Glomerular visceral epithelial cell (primary cell): ENCODE results near the gene CDHR2.
A peak's percentile ranks its signal among the peaks of the same experiment; 100 is the strongest.

Source experiments
- DNase-seq: peaks from one replicate; pipeline ENCODE4 v3.0.0-alpha.2; 2016; ENCODE audit errors: extremely low spot score

The CDHR2 gene

DNA sequence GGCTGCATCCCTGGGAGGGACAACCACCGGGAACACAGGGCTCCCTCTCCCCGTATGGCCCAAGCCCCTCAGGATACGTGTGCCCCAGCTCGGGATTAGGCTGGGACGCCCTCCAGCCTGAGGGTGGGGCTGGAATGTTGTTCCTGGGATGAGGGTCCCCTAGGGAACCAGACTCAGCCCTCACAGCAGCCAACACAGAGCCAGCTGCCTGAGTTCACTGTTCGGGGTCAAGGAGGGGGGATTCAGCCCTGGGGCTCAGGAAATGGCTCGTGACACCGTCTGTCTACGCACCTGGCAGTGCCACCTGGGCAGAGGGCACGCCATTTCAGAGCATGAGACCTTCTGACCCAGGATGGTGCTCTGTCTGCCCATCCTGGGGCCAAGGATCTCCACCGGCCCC lies 20.8 kb upstream of the CDHR2 start:
- DNase-seq: no peak

DNA sequence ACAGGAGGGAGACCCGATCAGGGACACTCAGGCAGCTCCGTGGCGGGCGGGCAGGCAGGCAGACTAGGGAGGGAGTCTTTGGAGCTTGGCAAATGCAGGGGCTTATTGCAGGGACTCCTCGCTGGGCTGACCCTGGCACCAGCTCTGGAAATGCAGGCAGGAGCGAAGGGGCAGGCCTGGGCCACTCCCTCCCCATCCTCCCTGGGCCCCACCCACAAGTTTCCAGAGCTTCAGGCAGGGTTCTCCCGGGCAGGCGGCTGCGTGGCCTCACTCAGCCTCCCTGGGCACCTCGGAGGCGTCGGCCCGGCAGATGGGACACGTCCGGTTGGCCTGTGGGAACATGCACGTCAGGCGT lies 20.4 kb upstream of the CDHR2 start:
- DNase-seq: no peak

GRCh38 chr5:176529116-176529740 lies 19.9 kb upstream of the CDHR2 start:
- DNase-seq: no peak

GRCh38 chr5:176529741-176530141 lies 19.4 kb upstream of the CDHR2 start:
- no peak for DNase-seq

GRCh38 chr5:176530393-176530982 lies 18.7 kb upstream of the CDHR2 start:
- no peak for DNase-seq

- peak; percentile 36 for DNase-seq
These were observed 17.9 kb upstream of the CDHR2 start for GRCh38 chr5:176530983-176531901.

- DNase-seq: no peak
These were observed 17.1 kb upstream of the CDHR2 start for GRCh38 chr5:176531902-176532493.

GRCh38 chr5:176532795-176533194 lies 16.3 kb upstream of the CDHR2 start:
- DNase-seq: no peak

DNA sequence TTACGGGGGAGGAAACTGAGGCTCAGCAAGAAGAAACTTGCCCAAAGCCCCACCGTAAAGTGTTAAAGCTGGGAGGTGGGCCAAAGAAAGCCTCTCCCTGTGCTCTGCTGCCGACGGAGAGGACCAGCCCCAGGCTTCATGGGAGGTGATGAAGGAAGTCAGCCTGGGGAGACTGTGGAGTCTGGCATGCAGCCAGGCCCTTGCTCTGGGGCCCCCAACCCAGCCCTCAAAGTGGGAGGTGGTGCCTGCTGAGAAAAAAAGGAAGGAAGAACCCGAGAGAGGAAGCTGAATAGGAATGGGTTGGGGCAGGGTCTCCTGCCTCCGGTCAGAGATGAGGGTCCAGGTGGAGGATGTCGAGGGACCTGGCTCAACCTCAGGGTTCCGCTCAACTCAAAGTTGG lies 15.8 kb upstream of the CDHR2 start:
- no peak for DNase-seq

GRCh38 chr5:176533894-176534611 lies 15.1 kb upstream of the CDHR2 start:
- no peak for DNase-seq

DNA sequence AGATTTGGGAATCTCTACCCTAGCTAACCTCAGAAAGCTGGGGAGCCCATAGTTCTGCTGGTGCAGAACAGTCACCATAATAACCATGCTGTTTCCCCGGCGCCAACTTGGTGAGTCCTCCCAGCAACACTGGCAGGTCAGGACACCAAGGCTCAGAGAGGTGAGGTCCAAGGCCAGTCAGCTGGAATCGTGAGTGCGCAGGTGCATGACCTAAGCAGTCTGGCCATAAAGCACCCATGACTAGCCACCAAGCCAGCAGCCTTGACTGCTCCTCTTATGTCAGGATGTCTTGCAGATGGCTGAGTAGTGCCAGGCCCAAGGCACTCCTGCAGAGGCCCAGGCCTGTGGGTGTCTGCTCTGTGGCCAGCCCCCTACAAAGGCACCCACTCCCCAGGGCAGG lies 14.5 kb upstream of the CDHR2 start:
- DNase-seq: no peak

- DNase-seq: peak; percentile 62
These were observed 14.0 kb upstream of the CDHR2 start for GRCh38 chr5:176535101-176535663.

DNA sequence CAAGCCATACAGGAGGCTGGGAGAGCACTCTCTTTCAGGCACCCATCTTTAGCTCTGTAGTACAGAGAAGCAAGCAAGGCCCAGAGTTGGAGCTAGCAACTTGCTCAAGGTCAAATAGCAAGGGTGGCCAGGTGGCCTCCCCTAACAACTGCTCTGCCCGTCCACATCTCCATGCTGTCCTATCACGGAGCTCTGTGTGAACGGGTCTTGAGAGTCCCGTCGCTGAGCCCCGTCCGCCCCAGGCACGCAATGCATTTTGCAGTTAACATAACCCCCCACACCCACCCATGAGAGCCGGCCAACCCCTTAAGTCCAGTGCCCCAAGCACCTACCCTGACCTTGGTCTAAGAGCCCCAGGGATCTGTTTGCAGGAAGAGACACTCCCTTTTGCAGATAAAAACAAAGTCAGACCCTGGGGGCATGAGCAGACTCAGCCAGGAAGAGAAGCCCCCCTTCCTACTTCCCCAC lies 13.4 kb upstream of the CDHR2 start:
- DNase-seq: no peak

DNA sequence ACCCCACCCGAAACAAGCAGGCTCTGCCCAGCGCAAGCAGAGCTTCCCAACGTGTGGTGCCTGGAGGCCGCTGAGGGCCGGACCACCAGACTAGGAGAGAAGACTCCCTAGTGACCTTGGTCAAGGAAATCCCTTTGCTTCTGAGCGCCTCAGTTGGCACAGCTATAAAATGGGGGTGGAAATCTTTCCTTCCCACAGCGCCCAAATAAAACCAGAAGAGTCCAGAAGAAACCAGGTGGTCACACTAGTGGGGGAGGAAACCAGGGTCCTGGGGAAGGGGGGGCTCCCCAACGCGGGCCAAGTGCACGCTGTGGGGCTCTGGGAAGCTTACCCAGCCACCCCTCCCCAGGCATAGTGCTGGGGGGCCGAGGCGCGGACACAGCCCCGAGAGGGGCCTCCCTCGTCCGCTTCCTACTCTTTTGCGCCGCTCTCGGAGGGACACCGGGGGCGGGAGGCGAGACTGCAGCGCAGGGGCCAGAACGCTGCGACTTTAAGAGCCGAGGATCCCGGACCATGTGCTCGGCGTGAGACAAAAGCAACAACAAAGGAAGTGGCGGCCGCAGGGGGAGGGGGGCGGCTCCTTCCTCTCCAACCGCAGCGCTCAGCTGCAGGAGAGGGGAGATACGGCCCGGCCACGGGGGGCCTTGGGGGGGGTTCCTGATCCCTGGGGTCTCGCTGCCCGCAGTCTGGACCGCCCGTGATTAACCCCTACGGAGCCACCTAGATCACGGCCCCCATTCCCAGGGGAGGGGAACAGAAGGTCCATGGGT lies 12.8 kb upstream of the CDHR2 start:
- peak; percentile 81 for DNase-seq

GRCh38 chr5:176536902-176537553 lies 12.1 kb upstream of the CDHR2 start, which contains the start of gene RNF44:
Gene RNF44 (minus strand): TSS chr5:176537402. CDS start chr5:176532472, 4,930 bp downstream.
- peak; percentile 98 for DNase-seq

- DNase-seq: peak; percentile 100
These were observed 11.4 kb upstream of the CDHR2 start for GRCh38 chr5:176537554-176538229.

DNA sequence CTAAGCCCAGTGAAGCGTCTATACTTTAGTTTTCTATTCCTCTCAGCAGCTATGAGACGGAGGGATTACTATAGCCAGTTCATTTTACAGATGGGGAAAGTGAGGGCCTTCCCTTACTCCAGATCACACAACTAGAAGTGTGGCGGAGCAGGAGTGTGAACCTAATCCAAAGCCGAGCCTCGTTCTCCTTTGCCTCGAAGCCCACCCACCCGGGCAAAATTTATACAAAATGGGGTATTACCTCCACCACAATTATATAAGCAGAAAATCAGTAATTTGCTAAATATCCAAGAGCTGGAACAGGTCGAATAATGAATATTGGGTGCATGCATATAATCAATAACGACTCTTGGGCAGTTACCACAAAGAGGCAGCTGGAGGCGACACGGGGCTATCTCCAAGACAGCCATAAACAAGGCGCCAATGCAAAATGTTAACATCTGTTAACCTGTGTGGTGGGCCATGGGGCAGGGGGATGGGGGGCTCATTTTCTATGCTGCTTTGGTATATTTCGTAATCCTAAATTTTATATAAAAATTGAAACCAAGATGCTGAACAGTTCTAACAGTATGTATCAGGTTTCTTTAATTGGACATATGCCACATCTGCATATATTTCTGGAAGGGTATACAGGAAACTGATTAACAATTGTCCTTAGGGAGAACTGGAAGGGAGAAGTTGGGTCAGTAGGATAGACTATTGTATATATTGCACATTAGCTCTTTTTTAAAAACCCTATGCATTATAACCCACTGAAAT lies 10.7 kb upstream of the CDHR2 start:
- no peak for DNase-seq

GRCh38 chr5:176538989-176539384 lies 10.2 kb upstream of the CDHR2 start:
- no peak for DNase-seq

DNA sequence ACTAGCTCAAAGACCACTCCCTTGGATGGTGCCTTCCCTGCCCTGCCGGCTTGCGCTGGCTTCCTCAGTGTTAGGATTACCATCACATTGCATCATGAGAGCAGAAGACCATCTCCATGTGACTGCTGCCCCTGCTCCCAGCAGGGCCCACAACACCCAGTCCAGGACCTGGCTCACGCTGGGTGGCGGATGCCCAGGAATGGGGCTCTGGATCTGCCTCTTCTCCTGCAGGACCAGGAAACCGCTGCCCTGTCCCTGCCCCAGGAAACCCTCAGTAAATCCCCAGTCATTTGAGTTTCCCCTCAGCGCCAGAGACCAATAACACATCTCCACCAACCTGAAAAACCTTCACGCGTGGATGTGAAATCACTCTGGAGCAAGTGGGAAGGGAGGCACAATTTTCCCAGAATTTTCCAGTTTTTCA lies 8.7 kb upstream of the CDHR2 start:
- DNase-seq: no peak
